Stimulated activated CD8-positive, alpha-beta memory T cell treated with anti-CD3 and anti-CD28 coated beads, Interleukin-15, amount 100 ng/mL, for 24 hours (primary cell): ENCODE results near the gene PITPNB.

Experiments used
- DNase-seq: peaks from one replicate; pipeline ENCODE4 v3.0.0-alpha.2; 2020; ENCODE audit warnings: low read depth

Gene PITPNB

GRCh38 chr22:27833803-27834202, 85.3 kb downstream of the PITPNB start:
- no peak for DNase-seq

DNA sequence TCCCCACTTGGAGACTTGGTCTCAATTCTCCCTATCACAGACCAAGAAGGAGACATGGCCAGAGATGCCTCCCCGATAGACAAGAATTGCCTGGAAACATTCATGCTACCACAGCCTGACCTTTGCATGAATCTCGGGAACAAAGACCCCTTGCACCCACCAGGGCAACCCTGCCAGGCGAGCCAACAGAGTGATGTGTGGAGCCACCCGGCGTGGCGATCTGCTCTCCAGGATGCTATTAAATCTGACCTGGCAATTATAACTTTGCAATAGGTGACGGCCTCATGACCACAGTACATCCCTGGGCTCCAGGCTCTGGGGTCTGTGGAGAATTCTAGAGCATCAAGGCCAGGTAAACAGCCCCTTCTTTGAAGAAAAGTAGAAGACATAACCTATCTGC, 86.5 kb downstream of the PITPNB start:
- no peak for DNase-seq

DNA sequence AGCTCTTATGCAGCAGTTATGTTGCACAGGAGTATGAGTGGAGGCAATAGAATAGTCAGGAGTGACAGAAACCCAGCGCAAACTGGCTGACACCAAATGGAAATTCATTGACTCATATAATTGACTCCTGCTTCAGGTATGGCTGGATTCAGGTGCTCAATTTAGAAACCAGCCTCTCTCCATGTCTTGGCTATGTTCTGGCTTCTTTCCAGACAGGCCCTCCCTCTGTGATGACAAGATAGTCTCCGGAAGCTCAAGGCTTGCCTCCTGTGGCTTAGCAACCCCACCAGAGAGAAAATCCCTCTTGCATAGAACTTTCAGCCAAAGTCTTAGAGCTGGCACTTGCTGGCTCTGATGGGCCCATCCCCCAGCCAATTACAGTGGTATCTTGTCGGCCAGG, 89.4 kb downstream of the PITPNB start:
- no peak for DNase-seq

- no peak for DNase-seq
Measured at GRCh38 chr22:27827604-27828587, 91.2 kb downstream of the PITPNB start.

- DNase-seq: no peak
Measured at GRCh38 chr22:27825174-27825573, 93.9 kb downstream of the PITPNB start.

DNA sequence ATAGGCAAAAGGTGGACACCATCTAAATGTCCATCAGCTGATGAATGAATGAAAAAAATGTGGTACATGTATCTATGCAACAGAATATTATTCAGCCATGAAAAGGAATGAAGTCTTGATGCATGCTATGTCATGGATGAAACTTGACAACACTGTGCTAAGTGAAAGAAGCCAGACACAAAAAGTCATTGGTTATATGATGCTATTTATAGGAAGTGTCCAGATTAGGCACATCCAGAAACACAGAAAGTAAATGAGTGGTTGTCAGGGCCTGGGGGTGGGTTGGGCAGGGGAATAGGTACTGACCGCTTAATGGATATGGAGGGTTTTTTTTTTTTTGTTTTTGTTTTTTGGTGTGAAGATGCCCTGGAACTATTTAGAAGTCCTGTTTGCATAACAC, 95.8 kb downstream of the PITPNB start:
- DNase-seq: no peak

GRCh38 chr22:27820896-27821866, 97.9 kb downstream of the PITPNB start:
- no peak for DNase-seq

DNA sequence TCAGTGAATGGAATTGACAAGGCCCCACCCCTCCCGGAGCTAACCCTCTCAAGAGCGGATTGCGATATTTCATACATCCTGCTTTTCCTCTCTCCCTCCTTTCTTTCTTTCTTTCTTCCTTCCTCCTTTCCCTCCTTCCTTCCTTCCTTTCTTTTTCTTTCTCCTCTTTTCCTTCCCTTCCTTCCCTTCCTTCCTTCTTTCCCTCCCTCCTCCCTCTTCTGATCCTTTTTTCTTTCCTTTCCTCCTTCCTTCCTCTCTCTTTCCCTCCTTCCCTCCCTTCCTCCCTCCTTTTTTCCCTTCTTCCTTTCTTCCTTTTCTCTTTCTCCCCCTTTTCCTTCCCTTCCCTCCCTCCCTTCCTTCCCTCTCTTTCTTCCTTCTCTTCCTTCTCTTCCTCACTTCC, 102.5 kb downstream of the PITPNB start:
- no peak for DNase-seq

- DNase-seq: no peak
Measured at GRCh38 chr22:27815826-27816530, 103.1 kb downstream of the PITPNB start.

GRCh38 chr22:27814993-27815392, 104.1 kb downstream of the PITPNB start:
- no peak for DNase-seq

DNA sequence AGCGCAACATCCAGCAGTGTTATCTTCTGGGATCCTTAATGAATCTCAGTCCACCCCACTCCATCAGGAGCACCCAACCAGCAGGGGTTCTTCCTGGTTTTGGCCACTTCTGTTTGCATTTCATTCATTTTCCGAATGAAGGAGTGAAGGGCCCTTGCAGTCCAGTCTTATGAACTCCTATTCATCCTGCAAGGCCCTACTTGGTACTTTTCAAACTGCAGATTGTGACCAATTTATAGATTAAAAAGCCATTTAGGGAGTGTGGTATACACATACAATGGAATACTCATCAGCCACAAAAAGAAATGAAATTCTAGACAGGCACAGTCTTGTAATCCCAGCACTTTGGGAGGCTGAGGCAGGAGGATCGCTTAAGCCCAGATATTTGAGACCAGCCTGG, 107.3 kb downstream of the PITPNB start:
- DNase-seq: no peak

GRCh38 chr22:27810609-27811151, 108.4 kb downstream of the PITPNB start:
- DNase-seq: no peak

GRCh38 chr22:27809700-27810608, 109.1 kb downstream of the PITPNB start:
- DNase-seq: no peak

GRCh38 chr22:27809226-27809603, 109.8 kb downstream of the PITPNB start:
- no peak for DNase-seq

GRCh38 chr22:27808451-27809225, 110.4 kb downstream of the PITPNB start:
- DNase-seq: no peak

GRCh38 chr22:27805841-27806240, 113.2 kb downstream of the PITPNB start:
- no peak for DNase-seq

DNA sequence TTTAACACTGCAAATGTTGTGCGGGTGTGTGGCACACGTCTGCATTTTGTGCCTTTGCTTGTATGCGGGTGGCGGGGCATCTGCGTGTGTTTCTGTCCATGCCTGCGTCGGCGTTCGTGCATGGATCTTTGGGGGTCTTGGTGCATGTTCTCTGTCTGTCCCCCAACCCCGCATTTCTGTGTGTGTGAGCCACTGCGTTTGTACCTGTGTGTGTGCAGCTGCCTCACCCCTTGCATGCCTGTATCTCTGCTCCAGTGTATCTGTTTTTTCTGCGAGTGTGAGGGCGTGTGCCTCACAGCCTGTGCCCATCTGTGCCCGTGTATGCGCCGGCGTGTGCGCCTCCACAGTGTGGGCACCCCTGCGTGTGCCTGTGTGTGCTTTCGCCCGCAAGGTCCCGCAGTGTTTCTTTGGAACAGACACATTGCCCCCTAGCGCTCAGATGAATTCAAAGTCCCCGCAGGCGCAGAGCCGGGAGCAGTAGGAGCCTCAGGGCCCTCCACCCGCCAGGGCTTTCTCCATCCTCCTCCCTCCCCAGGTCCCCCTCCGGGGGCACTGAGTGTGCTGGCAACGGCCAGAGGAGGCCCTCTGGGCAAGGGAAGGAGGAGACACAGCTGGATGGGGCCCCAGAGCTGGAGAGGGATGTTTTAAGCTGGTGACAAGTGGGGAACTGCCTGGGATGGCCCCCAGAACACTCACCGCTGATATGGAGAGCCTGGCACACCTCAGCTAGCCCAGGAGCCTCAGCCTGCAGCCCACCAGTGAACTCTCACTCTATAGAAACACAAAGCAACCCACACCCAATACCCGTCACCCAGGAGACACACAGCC, 114.4 kb downstream of the PITPNB start:
- DNase-seq: peak; percentile 8

GRCh38 chr22:27803841-27804415, 115.1 kb downstream of the PITPNB start:
- no peak for DNase-seq
